MM.1S (cell line): ENCODE measurements around the gene MAP3K8.

Experiments used
- DNase-seq: peaks from one replicate; pipeline ENCODE4 v3.0.0-alpha.2; 2015
- H2AFZ ChIP-seq: fragments of 300-600 bp; sonication (generic); 2 replicates; pipeline ENCODE4 v1.6.0; 2016; ENCODE audit warnings: antibody characterized with exemption, low read length
- H3F3A ChIP-seq: fragments of 300-600 bp; sonication (generic); 2 replicates; pipeline ENCODE4 v1.6.1; 2016; ENCODE audit warnings: mild to moderate bottlenecking, antibody characterized with exemption, low read length, moderate library complexity, mixed read lengths; ENCODE audit not compliant: insufficient read depth
- H3K27ac ChIP-seq: fragments of 300-600 bp; sonication (generic); 2 replicates; pipeline ENCODE4 v1.5.1; 2016; ENCODE audit warnings: mild to moderate bottlenecking, low read length
- H3K27me3 ChIP-seq: fragments of 300-600 bp; sonication (generic); replicated peaks from 2 replicates; pipeline ENCODE4 v1.6.0; 2016; ENCODE audit warnings: low read length; ENCODE audit not compliant: insufficient read depth
- H3K36me3 ChIP-seq: fragments of 300-600 bp; sonication (generic); replicated peaks from 2 replicates; pipeline ENCODE4 v1.6.1; 2016; ENCODE audit warnings: mild to moderate bottlenecking, low read length, mixed read lengths; ENCODE audit not compliant: insufficient read depth
- H3K4me1 ChIP-seq: fragments of 300-600 bp; sonication (generic); 2 replicates; pipeline ENCODE4 v1.6.1; 2016; ENCODE audit warnings: low read length, mixed read lengths
- H3K4me2 ChIP-seq: fragments of 300-600 bp; sonication (generic); 2 replicates; pipeline ENCODE4 v1.6.0; 2016; ENCODE audit warnings: low read depth, low read length
- H3K4me3 ChIP-seq: fragments of 300-600 bp; sonication (generic); 2 replicates; pipeline ENCODE4 v1.5.1; 2016; ENCODE audit warnings: low read length, mixed read lengths
- H3K79me2 ChIP-seq: fragments of 300-600 bp; sonication (generic); 2 replicates; pipeline ENCODE4 v1.6.1; 2016; ENCODE audit warnings: mixed run types, low read length, mixed read lengths
- H3K9ac ChIP-seq: fragments of 300-600 bp; sonication (generic); 2 replicates; pipeline ENCODE4 v1.6.1; 2016; ENCODE audit warnings: low read length, mixed read lengths
- H3K9me2 ChIP-seq: fragments of 300-600 bp; sonication (generic); replicated peaks from 2 replicates; pipeline ENCODE4 v1.6.1; 2016; ENCODE audit warnings: mild to moderate bottlenecking, low read length, mixed read lengths; ENCODE audit not compliant: insufficient read depth
- H3K9me3 ChIP-seq: fragments of 300-600 bp; sonication (generic); replicated peaks from 2 replicates; pipeline ENCODE4 v1.6.1; 2016; ENCODE audit warnings: mild to moderate bottlenecking, low read length, mixed read lengths; ENCODE audit not compliant: insufficient read depth
- H4K20me1 ChIP-seq: fragments of 300-600 bp; sonication (generic); 2 replicates; pipeline ENCODE4 v1.6.1; 2016; ENCODE audit warnings: mild to moderate bottlenecking, low read length, moderate library complexity, mixed read lengths; ENCODE audit not compliant: insufficient read depth
- EZH2 ChIP-seq: fragments of 300-600 bp; sonication (generic); optimal IDR thresholded peaks from 2 replicates; pipeline ENCODE3; 2017; ENCODE audit warnings: low read depth, mild to moderate bottlenecking, antibody characterized with exemption, low read length, mixed read lengths
- EZH2phosphoT487 ChIP-seq: fragments of 300-600 bp; sonication (generic); IDR thresholded peaks from 2 replicates; pipeline ENCODE4 v1.6.1; 2018; ENCODE audit warnings: antibody characterized with exemption, low read length
- TF ChIP-seq, protein P1 (sequence below): fragments of 300-600 bp; sonication (generic); IDR thresholded peaks from 2 replicates; pipeline ENCODE4 v1.5.1; 2016; ENCODE audit warnings: antibody characterized with exemption, low read length, mixed read lengths

The MAP3K8 gene

DNA sequence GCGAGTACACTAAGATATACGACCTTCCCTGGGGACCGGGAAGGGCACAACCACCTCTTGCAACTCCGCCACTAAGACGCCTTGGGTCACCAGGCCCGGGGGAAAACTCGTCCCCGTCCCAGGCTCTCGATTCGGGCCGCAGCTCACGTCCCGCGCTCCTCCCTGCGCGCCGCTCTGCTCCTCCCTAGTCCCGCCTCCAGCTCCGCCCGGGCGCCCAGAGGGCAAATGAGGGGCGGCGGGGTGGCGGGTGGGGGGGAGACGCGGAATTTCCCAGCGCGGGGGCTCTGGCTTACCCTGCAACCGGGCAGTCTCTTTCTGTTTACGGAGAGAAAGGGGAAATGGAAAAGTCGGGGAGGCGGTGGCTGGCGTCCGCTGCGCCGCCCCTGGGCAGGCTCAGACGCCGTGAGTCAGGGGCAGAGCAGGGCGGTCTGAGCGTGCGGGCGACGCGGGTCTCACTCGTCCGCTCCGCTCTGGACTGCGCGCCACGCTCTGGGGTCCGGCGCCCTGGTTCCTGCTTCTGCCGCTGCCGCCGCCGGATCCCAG lies at the start of gene MAP3K8:
Gene MAP3K8, plus strand, starts transcription at position 455 of the 543 bp plus-strand sequence. CDS start 4,755 bp downstream, outside the sequence.
- Histone ChIP-seq H3K4me1 (peaks cover 17% of the 10 kb centered on the region), H3F3A (peaks cover 50% of the 10 kb centered on the region), H2AFZ (peak within 1 kb of the TSS; percentile 86), H3K27ac (peak within 1 kb of the TSS; percentile 89), H3K4me2 (peak within 1 kb of the TSS; percentile 88), H4K20me1 (no peaks in the 10 kb centered on the region), H3K9me3 (no peaks in the 10 kb centered on the region), H3K27me3 (no peaks in the 10 kb centered on the region), H3K4me3 (peak within 1 kb of the TSS; percentile 91), H3K9me2 (no peaks in the 10 kb centered on the region), H3K36me3 (no peaks in the 10 kb centered on the region), H3K9ac (peak within 1 kb of the TSS; percentile 92), H3K79me2 (peaks cover 29% of the 10 kb centered on the region)
- TF ChIP-seq, protein P1, sequence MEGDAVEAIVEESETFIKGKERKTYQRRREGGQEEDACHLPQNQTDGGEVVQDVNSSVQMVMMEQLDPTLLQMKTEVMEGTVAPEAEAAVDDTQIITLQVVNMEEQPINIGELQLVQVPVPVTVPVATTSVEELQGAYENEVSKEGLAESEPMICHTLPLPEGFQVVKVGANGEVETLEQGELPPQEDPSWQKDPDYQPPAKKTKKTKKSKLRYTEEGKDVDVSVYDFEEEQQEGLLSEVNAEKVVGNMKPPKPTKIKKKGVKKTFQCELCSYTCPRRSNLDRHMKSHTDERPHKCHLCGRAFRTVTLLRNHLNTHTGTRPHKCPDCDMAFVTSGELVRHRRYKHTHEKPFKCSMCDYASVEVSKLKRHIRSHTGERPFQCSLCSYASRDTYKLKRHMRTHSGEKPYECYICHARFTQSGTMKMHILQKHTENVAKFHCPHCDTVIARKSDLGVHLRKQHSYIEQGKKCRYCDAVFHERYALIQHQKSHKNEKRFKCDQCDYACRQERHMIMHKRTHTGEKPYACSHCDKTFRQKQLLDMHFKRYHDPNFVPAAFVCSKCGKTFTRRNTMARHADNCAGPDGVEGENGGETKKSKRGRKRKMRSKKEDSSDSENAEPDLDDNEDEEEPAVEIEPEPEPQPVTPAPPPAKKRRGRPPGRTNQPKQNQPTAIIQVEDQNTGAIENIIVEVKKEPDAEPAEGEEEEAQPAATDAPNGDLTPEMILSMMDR = no peak
- TF ChIP-seq EZH2 (no peak), EZH2phosphoT487 (no peak)
- peak; percentile 85 for DNase-seq

DNA sequence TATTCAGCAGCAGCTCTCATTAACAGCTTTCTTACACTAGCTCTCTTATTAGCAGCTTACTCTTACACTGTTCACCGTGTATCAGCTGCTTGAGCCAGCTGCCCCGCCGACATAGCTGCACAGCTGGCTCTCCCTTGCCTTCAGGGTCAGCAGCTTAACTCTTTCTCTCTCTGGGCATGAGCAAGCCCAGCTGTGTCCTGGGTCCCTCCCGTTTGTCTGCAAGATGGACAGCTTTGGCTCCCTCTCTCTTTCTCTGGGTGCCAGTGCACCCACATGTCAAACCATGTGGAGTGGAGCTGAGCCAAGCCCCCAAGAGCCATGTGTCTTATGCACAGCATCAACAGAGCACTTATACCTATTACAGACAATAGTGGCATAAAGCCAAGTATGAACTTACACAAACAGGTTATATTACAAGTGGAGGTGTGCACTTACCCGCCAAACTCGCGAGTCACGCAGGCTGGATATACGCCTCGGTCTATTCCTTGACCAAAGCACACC lies 49.2 kb upstream of the MAP3K8 start:
- Histone ChIP-seq H3K36me3 (no peaks in the 10 kb centered on the region), H3K4me1 (no peaks in the 10 kb centered on the region), H3K4me2 (no peak overlapping the region), H3K9ac (no peak overlapping the region), H4K20me1 (no peaks in the 10 kb centered on the region), H3K9me2 (no peaks in the 10 kb centered on the region), H3K4me3 (no peak overlapping the region), H3K9me3 (no peaks in the 10 kb centered on the region), H3K27me3 (no peaks in the 10 kb centered on the region), H3K79me2 (no peaks in the 10 kb centered on the region), H2AFZ (no peak overlapping the region), H3F3A (no peaks in the 10 kb centered on the region), H3K27ac (no peak overlapping the region)
- peak; percentile 16 for DNase-seq
- no peak for TF ChIP-seq EZH2
- TF ChIP-seq, protein P1 = peak; percentile 40

DNA sequence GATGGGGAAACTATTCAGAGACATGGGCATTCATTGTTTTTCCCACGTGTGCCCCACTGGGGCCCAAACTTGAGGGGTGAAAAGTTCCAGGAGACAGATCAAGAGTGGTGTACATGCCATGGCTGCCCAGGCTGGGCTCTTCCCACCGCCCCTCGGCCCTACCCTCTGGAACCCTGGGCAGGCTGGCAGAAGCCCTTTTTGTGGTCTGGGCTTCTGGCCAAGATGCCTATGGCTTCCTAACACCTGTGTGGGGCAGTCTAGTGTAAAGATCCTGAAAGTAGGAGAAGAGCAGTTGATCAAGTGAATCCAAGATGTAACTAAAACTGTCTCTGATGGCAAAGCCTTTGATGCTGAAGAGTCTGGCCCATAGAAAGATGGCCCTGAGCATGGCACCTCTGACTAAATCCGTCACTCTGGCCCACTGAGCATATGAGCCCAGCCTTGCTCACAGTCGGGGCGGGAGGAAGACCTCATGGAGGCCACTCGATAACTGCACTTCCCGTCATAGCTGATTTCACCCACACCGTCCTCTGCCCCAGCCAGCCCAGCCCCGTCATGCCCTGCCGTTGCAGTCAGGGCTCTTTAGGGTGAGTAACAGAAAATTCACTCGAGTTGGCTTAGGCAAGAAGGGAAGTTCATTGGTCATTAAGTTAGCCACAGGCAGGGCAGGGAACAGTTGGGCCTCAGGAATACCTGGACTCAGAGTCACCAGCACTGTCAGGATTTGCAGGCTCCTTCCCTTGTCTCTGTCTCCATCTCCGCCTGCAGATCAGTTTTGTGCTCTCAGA lies 47.0 kb upstream of the MAP3K8 start:
- no peaks in the 10 kb centered on the region for H3K4me1 ChIP-seq
- TF ChIP-seq EZH2phosphoT487 = no peak
- TF ChIP-seq EZH2 = no peak
- no peak for DNase-seq
- no peak overlapping the region for H3K27ac ChIP-seq
- no peaks in the 10 kb centered on the region for H3K9me3 ChIP-seq
- H3K79me2 ChIP-seq = no peaks in the 10 kb centered on the region
- H3K9me2 ChIP-seq = no peaks in the 10 kb centered on the region
- no peaks in the 10 kb centered on the region for H3F3A ChIP-seq
- H2AFZ ChIP-seq = no peak overlapping the region
- no peaks in the 10 kb centered on the region for H3K27me3 ChIP-seq
- H3K4me3 ChIP-seq = no peak overlapping the region
- H3K36me3 ChIP-seq = no peaks in the 10 kb centered on the region
- H4K20me1 ChIP-seq = no peaks in the 10 kb centered on the region
- H3K9ac ChIP-seq = no peak overlapping the region
- H3K4me2 ChIP-seq = no peak overlapping the region
